GM12878 (cell line): Measurements from ENCODE around the gene PEMT. TPM values are rescaled to one million over a fixed set of nuclear protein-coding genes. Genes with fewer than 3 reads are reported as not detected.

Experiments
- ATAC-seq: fragments of 200-7000 bp; cut with Tn5 transposase; 3 replicates; pipeline ENCODE4 v1.9.1; 2020; ENCODE audit warnings: mild to moderate bottlenecking, moderate library complexity
- BruUV-seq: library from RNA; stranded (reverse); fragments of 400-500 nt; replicated peaks from 2 replicates; lab custom pipeline; 2021; lab: Mats Ljungman, UMichigan
- CTCF ChIA-PET: fragments of 300-600 bp; sonication (Branson Sonifier 250); formaldehyde crosslinking; extraction: SDS; loops from one replicate; lab custom pipeline; 2021; ENCODE audit warnings: inconsistent platforms; lab: Yijun Ruan, JAX
- POLR2A ChIA-PET: fragments of 350-600 bp; formaldehyde crosslinking; extraction: SDS; loops from one replicate; lab custom pipeline; 2021; ENCODE audit warnings: inconsistent platforms; lab: Charles Lee
- RAD21 ChIA-PET: fragments of 300-600 bp; sonication (Branson Sonifier 250); formaldehyde crosslinking; loops from one replicate; lab custom pipeline; 2023; ENCODE audit warnings: antibody characterized with exemption; ENCODE audit not compliant: unreplicated experiment; lab: Charles Lee
- SMC1A ChIA-PET: fragments of 300-600 bp; sonication (Branson Sonifier 250); formaldehyde crosslinking; loops from one replicate; lab custom pipeline; 2023; ENCODE audit not compliant: unreplicated experiment, uncharacterized antibody; lab: Charles Lee
- DNase-seq: peaks from one replicate; pipeline ENCODE4 v3.0.0-alpha.2; 2011; ENCODE audit warnings: low read depth, low spot score
- FAIRE-seq: peaks from 3 replicates; lab custom pipeline; 2011; peaks lifted over from hg19 to GRCh38; lab: Jason Lieb, UNC
- H2AFZ ChIP-seq: 2 replicates; pipeline ENCODE4 v1.6.0; 2011; ENCODE audit warnings: low read depth, low read length, control low read depth; ENCODE audit not compliant: control insufficient read depth
- H3K27ac ChIP-seq: 2 replicates; pipeline ENCODE4 v1.5.1; 2011; ENCODE audit warnings: control low read depth; ENCODE audit not compliant: control insufficient read depth, insufficient read depth
- H3K27me3 ChIP-seq, 2 experiments: replicated peaks in 1 of 2; 2 replicates each; pipeline versions ENCODE4 v1.6.0 to v1.6.1; 2011; ENCODE audit warnings: low read length in 1 of 2; ENCODE audit not compliant: control insufficient read depth in 2 of 2, insufficient read depth in 2 of 2
- H3K36me3 ChIP-seq, 2 experiments: 2 replicates each; pipeline ENCODE4 v1.5.1; 2011; ENCODE audit warnings: low read length in 1 of 2; ENCODE audit not compliant: control insufficient read depth in 2 of 2, insufficient read depth in 2 of 2
- H3K4me1 ChIP-seq: 2 replicates; pipeline ENCODE4 v1.6.1; 2011; ENCODE audit warnings: mild to moderate bottlenecking, low read length, moderate library complexity, mixed read lengths; ENCODE audit not compliant: control insufficient read depth, insufficient read depth
- H3K4me2 ChIP-seq: 2 replicates; pipeline ENCODE4 v1.6.0; 2011; ENCODE audit warnings: control low read depth; ENCODE audit not compliant: control insufficient read depth, insufficient read depth
- H3K4me3 ChIP-seq: fragments of 200-600 bp; sonication (generic); 2 replicates; pipeline ENCODE4 v1.5.1; 2016
- H3K79me2 ChIP-seq: 2 replicates; pipeline ENCODE4 v1.6.0; 2011; ENCODE audit warnings: low read length; ENCODE audit not compliant: control insufficient read depth, insufficient read depth
- H3K9ac ChIP-seq: 2 replicates; pipeline ENCODE4 v1.8.0; 2011; ENCODE audit warnings: low read length, control low read depth, mixed read lengths; ENCODE audit not compliant: control insufficient read depth, insufficient read depth
- H3K9me3 ChIP-seq: replicated peaks from 3 replicates; pipeline ENCODE4 v1.5.1; 2011; ENCODE audit warnings: mild to moderate bottlenecking, low read length; ENCODE audit not compliant: control insufficient read depth, insufficient read depth
- H4K20me1 ChIP-seq: 2 replicates; pipeline ENCODE4 v1.6.0; 2011; ENCODE audit not compliant: control insufficient read depth, insufficient read depth
- CHD1 ChIP-seq: IDR thresholded peaks from 2 replicates; pipeline ENCODE4 v1.6.1; 2012; ENCODE audit warnings: low read depth, low read length, improper control_type of control experiment
- GATAD2B ChIP-seq: fragments of 450-650 bp; conservative IDR thresholded peaks from 2 replicates; pipeline ENCODE4 v1.6.1; 2017; ENCODE audit warnings: low read depth, mild to moderate bottlenecking, moderate library complexity
- KAT2A ChIP-seq: conservative IDR thresholded peaks from 2 replicates; pipeline ENCODE4 v1.6.1; 2011; ENCODE audit warnings: low read depth, low read length; ENCODE audit not compliant: control insufficient read depth
- POLR2AphosphoS5 ChIP-seq: IDR thresholded peaks from 2 replicates; pipeline ENCODE4 v1.6.1; 2011; ENCODE audit warnings: mild to moderate bottlenecking, low read length, inconsistent platforms
- ZZZ3 ChIP-seq: IDR thresholded peaks from 2 replicates; pipeline ENCODE4 v1.6.1; 2011; ENCODE audit warnings: low read depth; ENCODE audit not compliant: control insufficient read depth, insufficient read length
- WGBS: methylation state at CpG from one replicate; pipeline ENCODE4 v1.1.6; 2016; ENCODE audit warnings: low lambda C conversion rate; ENCODE audit not compliant: insufficient replicate concordance, insufficient coverage; ENCODE audit errors: missing lambda C conversion rate; 5-methylcytosine and 5-hydroxymethylcytosine counted together
- in situ Hi-C: fragments of 300-500 bp; cut with MboI; formaldehyde crosslinking; loops from 9 replicates; pipeline ENCODE4 v1.14.3; 2018; ENCODE audit warnings: mixed read lengths
- intact Hi-C: fragments of 100-400 bp; cut with micrococcal nuclease; formaldehyde crosslinking; loops from one replicate; pipeline ENCODE4 v1.14.2; 2022; ENCODE audit not compliant: unreplicated experiment
- polyA plus RNA-seq, 11 experiments: library from polyadenylated mRNA; depleted of rRNA in 4 of 11; unstranded in 6 of 11; stranded (reverse) in 5 of 11; fragments of >200 nt; fragmentation: Nextera tagmentation in 4 of 11; fragmentation: Illumina TruSeq in 1 of 11; extraction: Ambion mirVana in 4 of 11; extraction: Trizol in 1 of 11; gene quantifications; 1 replicate in 1 of 11; 2 replicates in 10 of 11; pipeline versions ENCODE4 v1.2.1 to v1.2.3, GENCODE V29; 2011 to 2016; ENCODE audit warnings: inconsistent platforms in 2 of 11, missing spikeins in 2 of 11, low read depth in 1 of 11
- total RNA-seq, 4 experiments: library from RNA; depleted of rRNA in 3 of 4; stranded (reverse); fragments of >200 nt in 3 of 4; fragmentation: Illumina TruSeq in 1 of 4; extraction: Trizol in 1 of 4; gene quantifications; 2 replicates each; pipeline versions ENCODE4 v1.2.1 to v1.2.3, GENCODE V29; 2013 to 2021

PEMT gene
- total and polyA plus RNA-seq, 10 of the 15 experiments (the other 5 are each of a cell fraction or from before 2014, with no cell fraction given): 2.8 to 44.7 (median 25.4) TPM

GRCh38 chr17:17567631-17568030 lies 23.9 kb downstream of the PEMT start:
- 54% methylated on average over 7 of the region's 7 CpGs for WGBS
- ChIA-PET RAD21 (no interaction called here), CTCF (interaction anchor here (0.8 to 1.9 kb wide), 6 partner anchors 55 to 212 kb away, joined by 3 to 13 read pairs (median 4); no protein-coding TSS in a partner anchor), POLR2A (no interaction called here), SMC1A (interaction anchor here (1.4 kb wide), 1 partner anchor 78 kb away, joined by 3 read pairs; no protein-coding TSS in a partner anchor)
- DNase-seq: no peak
- Histone ChIP-seq H4K20me1 (no peaks in the 10 kb centered on the region), H3K9ac (no peak overlapping the region), H3K79me2 (no peaks in the 10 kb centered on the region), H3K36me3 (no peaks in the 10 kb centered on the region), H3K9me3 (no peaks in the 10 kb centered on the region), H2AFZ (no peak overlapping the region), H3K4me1 (no peaks in the 10 kb centered on the region), H3K4me2 (no peak overlapping the region), H3K4me3 (no peak overlapping the region), H3K27me3 (no peaks in the 10 kb centered on the region), H3K27ac (no peak overlapping the region)
- no TSS peak for BruUV-seq
- TF ChIP-seq CHD1: no peak
- no peak for TF ChIP-seq GATAD2B
- TF ChIP-seq ZZZ3: no peak
- no peak for TF ChIP-seq KAT2A
- in situ Hi-C loops (no loop called here), intact Hi-C loops (loop anchor here (1.0 to 5.0 kb wide), 2 partner anchors 70 to 212 kb away; partner anchors contain the start of gene RASD1)
- no peak for FAIRE-seq
- no peak for ATAC-seq

- FAIRE-seq (no peak), ATAC-seq (no peak), DNase-seq (no peak)
- CTCF ChIA-PET: interaction anchor here (0.8 to 1.9 kb wide), 2 partner anchors 75 to 212 kb away, joined by 3 to 6 read pairs; no protein-coding TSS in a partner anchor
- no peaks in the 10 kb centered on the region; a peak in 1 of 4 replicates for H3K36me3 ChIP-seq
- H3K27me3 ChIP-seq: no peaks in the 10 kb centered on the region
- H3K4me3 ChIP-seq: no peak overlapping the region
- RAD21 ChIA-PET: no interaction called here
- no TSS peak for BruUV-seq
- 68% methylated on average over 11 of the region's 11 CpGs for WGBS
- H3K4me2 ChIP-seq: no peak overlapping the region
- no peaks in the 10 kb centered on the region for H4K20me1 ChIP-seq
- H2AFZ ChIP-seq: no peak overlapping the region
- no peaks in the 10 kb centered on the region for H3K4me1 ChIP-seq
- no peaks in the 10 kb centered on the region for H3K79me2 ChIP-seq
- in situ Hi-C loops: no loop called here
- POLR2A ChIA-PET: no interaction called here
- H3K27ac ChIP-seq: no peak overlapping the region
- SMC1A ChIA-PET: no interaction called here
- no peaks in the 10 kb centered on the region for H3K9me3 ChIP-seq
- no peak for TF ChIP-seq POLR2AphosphoS5
- H3K9ac ChIP-seq: no peak overlapping the region
- intact Hi-C loops: loop anchor here (5.0 kb wide), 1 partner anchor 70 kb away; the partner anchor contains the start of gene RASD1
These were observed 24.5 kb downstream of the PEMT start for GRCh38 chr17:17566896-17567513.
